ENCODE results near the gene PAGE2. TPM values are rescaled to one million over a fixed set of nuclear protein-coding genes. Genes with fewer than 3 reads are reported as not detected.

PAGE2 gene
- total and polyA plus RNA-seq, 2 experiments from 2014 or later: not detected

DNA sequence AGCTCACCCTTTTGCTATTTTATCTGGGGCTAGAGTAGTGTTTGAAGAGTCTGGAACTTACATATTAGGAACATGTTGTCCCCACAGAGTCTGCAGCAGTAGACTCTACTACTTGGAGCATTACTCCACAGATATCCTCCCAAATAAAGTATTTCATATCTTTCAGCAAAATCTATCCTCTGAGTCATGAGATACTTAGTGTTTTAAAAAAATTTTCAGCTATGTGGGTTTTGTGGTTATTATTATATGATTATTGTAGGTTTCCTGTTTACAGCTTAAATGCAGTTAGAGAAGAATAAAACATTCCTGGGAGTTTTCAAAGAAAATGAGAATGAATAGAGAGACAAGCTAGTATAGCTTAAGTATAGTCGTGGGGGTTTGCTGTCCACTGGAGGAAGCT lies 30.9 kb downstream of the PAGE2 start:
- Histone ChIP-seq H3K4me2 (no peak overlapping the region), H3K36me3 (ENCODE audit: insufficient read depth) (no peaks in the 10 kb centered on the region), H2AFZ (no peak overlapping the region), H3K4me1 (ENCODE audit: insufficient read depth) (no peaks in the 10 kb centered on the region), H3F3A (replicated peaks; ENCODE audit: low read depth) (no peaks in the 10 kb centered on the region), H3K27me3 (ENCODE audit: insufficient read depth) (no peaks in the 10 kb centered on the region), H3K79me2 (replicated peaks; ENCODE audit: insufficient read depth) (no peaks in the 10 kb centered on the region), H3K27ac (ENCODE audit: low read depth) (no peak overlapping the region), H3K4me3 (no peak overlapping the region), H3K9me2 (ENCODE audit: insufficient read depth) (no peaks in the 10 kb centered on the region), H4K20me1 (replicated peaks; ENCODE audit: insufficient read depth) (no peaks in the 10 kb centered on the region)
- Mint-ChIP-seq H3K4me1 (no peaks in the 10 kb centered on the region), H3K27me3 (ENCODE audit: insufficient read depth, low read depth, poor library complexity) (no peaks in the 10 kb centered on the region), H3K36me3 (ENCODE audit: low read depth) (no peaks in the 10 kb centered on the region), H3K4me3 (no peak overlapping the region), H3K9me3 (no peaks in the 10 kb centered on the region), H3K27ac (no peak overlapping the region)
- DNase-seq (ENCODE audit: low spot score): no peak
- ATAC-seq: no peak
- TF ChIP-seq, protein P1, sequence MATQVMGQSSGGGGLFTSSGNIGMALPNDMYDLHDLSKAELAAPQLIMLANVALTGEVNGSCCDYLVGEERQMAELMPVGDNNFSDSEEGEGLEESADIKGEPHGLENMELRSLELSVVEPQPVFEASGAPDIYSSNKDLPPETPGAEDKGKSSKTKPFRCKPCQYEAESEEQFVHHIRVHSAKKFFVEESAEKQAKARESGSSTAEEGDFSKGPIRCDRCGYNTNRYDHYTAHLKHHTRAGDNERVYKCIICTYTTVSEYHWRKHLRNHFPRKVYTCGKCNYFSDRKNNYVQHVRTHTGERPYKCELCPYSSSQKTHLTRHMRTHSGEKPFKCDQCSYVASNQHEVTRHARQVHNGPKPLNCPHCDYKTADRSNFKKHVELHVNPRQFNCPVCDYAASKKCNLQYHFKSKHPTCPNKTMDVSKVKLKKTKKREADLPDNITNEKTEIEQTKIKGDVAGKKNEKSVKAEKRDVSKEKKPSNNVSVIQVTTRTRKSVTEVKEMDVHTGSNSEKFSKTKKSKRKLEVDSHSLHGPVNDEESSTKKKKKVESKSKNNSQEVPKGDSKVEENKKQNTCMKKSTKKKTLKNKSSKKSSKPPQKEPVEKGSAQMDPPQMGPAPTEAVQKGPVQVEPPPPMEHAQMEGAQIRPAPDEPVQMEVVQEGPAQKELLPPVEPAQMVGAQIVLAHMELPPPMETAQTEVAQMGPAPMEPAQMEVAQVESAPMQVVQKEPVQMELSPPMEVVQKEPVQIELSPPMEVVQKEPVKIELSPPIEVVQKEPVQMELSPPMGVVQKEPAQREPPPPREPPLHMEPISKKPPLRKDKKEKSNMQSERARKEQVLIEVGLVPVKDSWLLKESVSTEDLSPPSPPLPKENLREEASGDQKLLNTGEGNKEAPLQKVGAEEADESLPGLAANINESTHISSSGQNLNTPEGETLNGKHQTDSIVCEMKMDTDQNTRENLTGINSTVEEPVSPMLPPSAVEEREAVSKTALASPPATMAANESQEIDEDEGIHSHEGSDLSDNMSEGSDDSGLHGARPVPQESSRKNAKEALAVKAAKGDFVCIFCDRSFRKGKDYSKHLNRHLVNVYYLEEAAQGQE (IDR thresholded peaks at IDR 0.05; ENCODE audit: unreplicated experiment): no peak
- no peak for TF ChIP-seq CTCF (conservative IDR thresholded peaks at IDR 0.05; ENCODE audit: low read depth in 2 of 2)

DNA sequence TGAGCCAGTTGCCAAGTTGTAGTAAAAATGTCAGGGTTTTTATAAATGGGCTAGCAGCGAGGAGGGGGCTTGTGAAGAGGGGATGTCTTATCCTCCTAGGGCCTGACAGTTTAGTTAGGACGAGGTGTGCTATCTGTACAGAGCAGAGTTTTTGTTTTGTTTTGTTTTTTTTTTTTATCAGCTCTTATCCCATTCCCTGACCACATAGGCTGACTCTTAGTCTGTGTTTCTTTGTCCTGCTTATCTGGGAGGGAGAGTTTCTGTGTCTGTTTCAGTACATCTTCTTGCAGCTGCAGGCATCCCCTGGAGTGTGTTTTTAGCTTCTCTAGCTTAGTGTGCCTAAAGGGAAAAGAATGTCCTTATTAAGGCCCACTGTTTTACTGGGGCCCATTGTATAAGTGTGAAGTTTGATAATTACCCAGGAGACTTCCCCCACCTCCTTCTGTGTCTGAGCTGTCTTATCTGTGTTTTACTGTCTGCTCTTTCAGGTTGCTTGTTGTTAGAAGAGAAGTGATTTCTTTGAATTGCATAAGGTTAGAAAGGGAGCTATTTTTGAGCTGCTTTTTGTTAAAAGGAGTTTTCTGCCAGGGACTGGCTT lies 32.0 kb downstream of the PAGE2 start:
- no peaks in the 10 kb centered on the region for H3F3A ChIP-seq (replicated peaks; ENCODE audit: low read depth)
- H3K4me3 Mint-ChIP-seq: no peak overlapping the region
- H3K36me3 ChIP-seq (ENCODE audit: insufficient read depth): no peaks in the 10 kb centered on the region
- no peak overlapping the region for H3K27ac Mint-ChIP-seq
- no peaks in the 10 kb centered on the region for H3K79me2 ChIP-seq (replicated peaks; ENCODE audit: insufficient read depth)
- no peaks in the 10 kb centered on the region for H3K27me3 ChIP-seq (ENCODE audit: insufficient read depth)
- H3K4me3 ChIP-seq: no peak overlapping the region
- no peak overlapping the region for H2AFZ ChIP-seq
- no peaks in the 10 kb centered on the region for H3K27me3 Mint-ChIP-seq (ENCODE audit: insufficient read depth, low read depth, poor library complexity)
- DNase-seq (ENCODE audit: low spot score) (no peak), ATAC-seq (no peak)
- H4K20me1 ChIP-seq (replicated peaks; ENCODE audit: insufficient read depth): no peaks in the 10 kb centered on the region
- H3K27ac ChIP-seq (ENCODE audit: low read depth): no peak overlapping the region
- H3K9me2 ChIP-seq (ENCODE audit: insufficient read depth): no peaks in the 10 kb centered on the region
- H3K4me2 ChIP-seq: no peak overlapping the region
- no peaks in the 10 kb centered on the region for H3K4me1 Mint-ChIP-seq
- no peaks in the 10 kb centered on the region for H3K4me1 ChIP-seq (ENCODE audit: insufficient read depth)
- H3K36me3 Mint-ChIP-seq (ENCODE audit: low read depth): no peaks in the 10 kb centered on the region
- H3K9me3 Mint-ChIP-seq: no peaks in the 10 kb centered on the region
- TF ChIP-seq EZH2phosphoT487 (IDR thresholded peaks at IDR 0.05; ENCODE audit: unreplicated experiment) (no peak), ZNF114 (CRISPR knock-in tag; IDR thresholded peaks at IDR 0.05) (no peak), CREB1 (CRISPR knock-in tag; IDR thresholded peaks at IDR 0.05; ENCODE audit: low read depth) (no peak), POLR2AphosphoS5 (IDR thresholded peaks at IDR 0.05; ENCODE audit: low read depth) (no peak), STAT1 (IDR thresholded peaks at IDR 0.05; ENCODE audit: unreplicated experiment) (no peak), CTCF (conservative IDR thresholded peaks at IDR 0.05; ENCODE audit: low read depth in 2 of 2) (no peak)
- TF ChIP-seq, protein P2, sequence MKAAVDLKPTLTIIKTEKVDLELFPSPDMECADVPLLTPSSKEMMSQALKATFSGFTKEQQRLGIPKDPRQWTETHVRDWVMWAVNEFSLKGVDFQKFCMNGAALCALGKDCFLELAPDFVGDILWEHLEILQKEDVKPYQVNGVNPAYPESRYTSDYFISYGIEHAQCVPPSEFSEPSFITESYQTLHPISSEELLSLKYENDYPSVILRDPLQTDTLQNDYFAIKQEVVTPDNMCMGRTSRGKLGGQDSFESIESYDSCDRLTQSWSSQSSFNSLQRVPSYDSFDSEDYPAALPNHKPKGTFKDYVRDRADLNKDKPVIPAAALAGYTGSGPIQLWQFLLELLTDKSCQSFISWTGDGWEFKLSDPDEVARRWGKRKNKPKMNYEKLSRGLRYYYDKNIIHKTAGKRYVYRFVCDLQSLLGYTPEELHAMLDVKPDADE (IDR thresholded peaks at IDR 0.05): no peak
